HepG2 (cell line): ENCODE measurements around the gene SMR3B. TPM values are rescaled to one million over a fixed set of nuclear protein-coding genes. Genes with fewer than 3 reads are reported as not detected.

ENCODE experiments used
- ATAC-seq: fragments of 200-7000 bp; cut with Tn5 transposase; 3 replicates; pipeline ENCODE4 v1.9.1; 2020; ENCODE audit warnings: mild to moderate bottlenecking, moderate library complexity
- BruUV-seq: library from RNA; stranded (reverse); fragments of 400-500 nt; replicated peaks from 2 replicates; lab custom pipeline; 2021; lab: Mats Ljungman, UMichigan
- CTCF ChIA-PET: fragments of 300-600 bp; formaldehyde crosslinking; extraction: SDS; loops from one replicate; lab custom pipeline; 2021; ENCODE audit warnings: low total read pairs, inconsistent platforms, low intra/inter-chr PET ratio; lab: Yijun Ruan, JAX
- POLR2A ChIA-PET: fragments of 350-600 bp; sonication (Branson Sonifier 250); formaldehyde crosslinking; loops from one replicate; lab custom pipeline; 2020; ENCODE audit warnings: antibody characterized with exemption, inconsistent platforms; lab: Yijun Ruan, JAX
- DNase-seq: peaks from one replicate; pipeline ENCODE4 v3.0.0-alpha.2; 2015; ENCODE audit warnings: low spot score
- FAIRE-seq: peaks from 3 replicates; lab custom pipeline; 2011; peaks lifted over from hg19 to GRCh38; lab: Jason Lieb, UNC
- H2AFZ ChIP-seq: one replicate; pipeline ENCODE4 v1.6.1; 2011; ENCODE audit warnings: low read length, inconsistent platforms
- H3K27ac ChIP-seq: fragments of 300-600 bp; 3 replicates; pipeline ENCODE4 v1.8.0; 2011; ENCODE audit warnings: mixed run types, mild to moderate bottlenecking, mixed read lengths, low read length, inconsistent platforms; ENCODE audit not compliant: insufficient read depth; ENCODE audit errors: extremely low read length
- H3K27me3 ChIP-seq, 2 experiments: fragments of 200-600 bp in 1 of 2; 2 replicates in 1 of 2; 3 replicates in 1 of 2; pipeline versions ENCODE4 v1.6.0 to v1.8.0; 2011; ENCODE audit warnings: low read length in 2 of 2, mild to moderate bottlenecking in 2 of 2, moderate library complexity in 2 of 2, inconsistent platforms in 1 of 2; ENCODE audit not compliant: insufficient read depth in 2 of 2, control insufficient read depth in 1 of 2
- H3K36me3 ChIP-seq, 2 experiments: fragments of 200-600 bp in 1 of 2; replicated peaks in 1 of 2; 2 replicates in 1 of 2; 3 replicates in 1 of 2; pipeline versions ENCODE4 v1.5.1 to v1.8.0; 2011; ENCODE audit warnings: low read length in 2 of 2, inconsistent platforms in 1 of 2; ENCODE audit not compliant: insufficient read depth in 2 of 2, control insufficient read depth in 1 of 2
- H3K4me1 ChIP-seq: 2 replicates; pipeline ENCODE4 v1.5.1; 2012; ENCODE audit warnings: low read length, inconsistent platforms; ENCODE audit not compliant: insufficient read depth
- H3K4me2 ChIP-seq: 2 replicates; pipeline ENCODE4 v1.6.0; 2011; ENCODE audit warnings: low read depth, low read length, inconsistent platforms
- H3K4me3 ChIP-seq, 3 experiments: fragments of 200-600 bp in 1 of 3; sonication (generic), shearing (Covaris generic) in 1 of 3; replicated peaks in 1 of 3; 2 replicates each; pipeline ENCODE4 v1.5.1; 2011 to 2016; ENCODE audit warnings: low read length in 3 of 3, inconsistent platforms in 2 of 3, low read depth in 2 of 3, mild to moderate bottlenecking in 2 of 3, control low read depth in 1 of 3, mixed read lengths in 1 of 3; ENCODE audit not compliant: insufficient read depth in 1 of 3
- H3K79me2 ChIP-seq: one replicate; pipeline ENCODE4 v1.6.1; 2011; ENCODE audit warnings: low read length, inconsistent platforms; ENCODE audit not compliant: insufficient read depth
- H3K9ac ChIP-seq: 2 replicates; pipeline ENCODE4 v1.6.0; 2011; ENCODE audit warnings: mild to moderate bottlenecking, low read depth, low read length, inconsistent platforms; ENCODE audit not compliant: insufficient read depth
- H3K9me3 ChIP-seq: 2 replicates; pipeline ENCODE4 v1.5.1; 2012; ENCODE audit warnings: mild to moderate bottlenecking, low read length
- H4K20me1 ChIP-seq: 2 replicates; pipeline ENCODE4 v1.6.0; 2011; ENCODE audit warnings: inconsistent platforms, mild to moderate bottlenecking, low read length, moderate library complexity; ENCODE audit not compliant: insufficient read depth
- CBX2 ChIP-seq, 2 experiments: fragments of 200-600 bp in 1 of 2; sonication (generic); formaldehyde crosslinking in 1 of 2; IDR thresholded peaks; 2 replicates each; pipeline versions ENCODE4 v1.7.0 to v1.8.1; 2018 to 2022; ENCODE audit warnings: low read depth in 2 of 2, low read length in 1 of 2, mild to moderate bottlenecking in 1 of 2, missing genetic modification reagents in 1 of 2
- CCAR2 ChIP-seq: fragments of 200-400 bp; formaldehyde crosslinking; optimal IDR thresholded peaks from 2 replicates; pipeline ENCODE3; 2018; ENCODE audit warnings: low read depth, mild to moderate bottlenecking, low read length, moderate library complexity
- CEBPB ChIP-seq: IDR thresholded peaks from 2 replicates; pipeline ENCODE4 v1.6.1; 2011; ENCODE audit warnings: low read depth, low read length, improper control_type of control experiment, borderline replicate concordance
- ISL2 ChIP-seq: sonication (generic); formaldehyde crosslinking; IDR thresholded peaks from 2 replicates; pipeline ENCODE4 v1.5.0; 2020; ENCODE audit warnings: missing genetic modification reagents
- KLF15 ChIP-seq: sonication (generic); formaldehyde crosslinking; IDR thresholded peaks from 2 replicates; pipeline ENCODE4 v1.8.1; 2023; ENCODE audit warnings: borderline replicate concordance, mild to moderate bottlenecking, inconsistent platforms, missing genetic modification reagents, mixed read lengths
- MTF1 ChIP-seq: sonication (generic); formaldehyde crosslinking; IDR thresholded peaks from 2 replicates; pipeline ENCODE4 v1.5.0; 2020; ENCODE audit warnings: missing genetic modification reagents
- NFE2L2 ChIP-seq: fragments of 150-350 bp; IDR thresholded peaks from 2 replicates; pipeline ENCODE4 v1.6.1; 2014; ENCODE audit warnings: low read length
- NR3C1 ChIP-seq: sonication (generic); formaldehyde crosslinking; IDR thresholded peaks from 2 replicates; pipeline ENCODE4 v1.4.0; 2020; ENCODE audit warnings: missing genetic modification reagents
- POLR2G ChIP-seq: fragments of 200-400 bp; formaldehyde crosslinking; IDR thresholded peaks from 2 replicates; pipeline ENCODE4 v1.6.1; 2018; ENCODE audit warnings: mild to moderate bottlenecking, low read depth, low read length, moderate library complexity
- TBP ChIP-seq: sonication (generic); formaldehyde crosslinking; IDR thresholded peaks from 2 replicates; pipeline ENCODE4 v1.5.0; 2020; ENCODE audit warnings: missing genetic modification reagents
- THRA ChIP-seq: sonication (generic); formaldehyde crosslinking; IDR thresholded peaks from 2 replicates; pipeline ENCODE4 v1.4.0; 2020; ENCODE audit warnings: missing genetic modification reagents, borderline replicate concordance
- XBP1 ChIP-seq: sonication (generic); formaldehyde crosslinking; IDR thresholded peaks from 2 replicates; pipeline ENCODE4 v1.5.0; 2020; ENCODE audit warnings: missing genetic modification reagents
- ZBTB14 ChIP-seq: sonication (generic); formaldehyde crosslinking; IDR thresholded peaks from 2 replicates; pipeline ENCODE4 v1.4.0; 2020; ENCODE audit warnings: missing genetic modification reagents
- ZNF564 ChIP-seq: sonication (generic); formaldehyde crosslinking; IDR thresholded peaks from 2 replicates; pipeline ENCODE4 v1.8.1; 2023; ENCODE audit warnings: mild to moderate bottlenecking, missing genetic modification reagents
- ZNF749 ChIP-seq: sonication (generic); formaldehyde crosslinking; IDR thresholded peaks from 2 replicates; pipeline ENCODE4 v1.8.0; 2022; ENCODE audit warnings: mild to moderate bottlenecking, missing genetic modification reagents, moderate library complexity, borderline replicate concordance
- WGBS: methylation state at CpG from one replicate; pipeline ENCODE4 v1.1.6; 2017; ENCODE audit warnings: low lambda C conversion rate; 5-methylcytosine and 5-hydroxymethylcytosine counted together
- in situ Hi-C: cut with HindIII; loops from 2 replicates; pipeline ENCODE4 v1.10.0; 2017; ENCODE audit warnings: low pct_unique_long_range_greater_than_20kb; ENCODE audit not compliant: extremely low pct_ligation_motif_present
- intact Hi-C: fragments of 100-400 bp; cut with micrococcal nuclease; formaldehyde crosslinking; loops from one replicate; pipeline ENCODE4 v1.10.0; 2022; ENCODE audit not compliant: unreplicated experiment
- polyA plus RNA-seq, 8 experiments: library from polyadenylated mRNA; depleted of rRNA in 3 of 8; stranded (reverse) in 7 of 8; unstranded in 1 of 8; fragments of >200 nt; fragmentation: Illumina TruSeq in 4 of 8; extraction: Trizol in 4 of 8; gene quantifications; 2 replicates each; pipeline versions ENCODE4 v1.2.1 to v1.2.3, GENCODE V29; 2011 to 2016; ENCODE audit warnings: low read depth in 4 of 8, missing spikeins in 1 of 8, mixed read lengths in 1 of 8; ENCODE audit not compliant: insufficient read depth in 1 of 8
- total RNA-seq, 5 experiments: library from RNA; depleted of rRNA; stranded (reverse); fragments of >200 nt; fragmentation: Illumina TruSeq; extraction: Trizol; gene quantifications; 2 replicates each; pipeline ENCODE4 v1.2.3, GENCODE V29; 2016; ENCODE audit warnings: low read depth in 1 of 5

Gene SMR3B
- total and polyA plus RNA-seq, 2 of the 13 experiments (the other 11 are each of a cell fraction or from before 2014, with no cell fraction given), result not detected

GRCh38 chr4:70336043-70336442 lies 46.9 kb upstream of the SMR3B start:
- Histone ChIP-seq H3K4me1 (no peaks in the 10 kb centered on the region), H3K9ac (no peak overlapping the region), H3K36me3 (no peaks in the 10 kb centered on the region), H3K4me2 (no peak overlapping the region), H2AFZ (no peak overlapping the region), H4K20me1 (no peaks in the 10 kb centered on the region), H3K27ac (no peak overlapping the region), H3K4me3 (no peak overlapping the region), H3K9me3 (no peaks in the 10 kb centered on the region), H3K27me3 (no peaks in the 10 kb centered on the region), H3K79me2 (no peaks in the 10 kb centered on the region)
- in situ Hi-C loops, result no loop called here
- 38% methylated on average over 5 of the region's 5 CpGs for WGBS
- CTCF ChIA-PET, result no interaction called here
- no TSS peak for BruUV-seq
- no peak for DNase-seq
- ATAC-seq, result no peak
- TF ChIP-seq CEBPB (peak; percentile 75), NR3C1 (CRISPR knock-in tag) (no peak), POLR2G (no peak), ZBTB14 (CRISPR knock-in tag) (no peak)
- intact Hi-C loops, result no loop called here
- POLR2A ChIA-PET, result no interaction called here
- FAIRE-seq, result no peak

GRCh38 chr4:70337886-70338420 lies 45.0 kb upstream of the SMR3B start:
- Histone ChIP-seq H3K27me3 (no peaks in the 10 kb centered on the region), H3K9me3 (no peaks in the 10 kb centered on the region), H3K27ac (no peak overlapping the region), H3K79me2 (no peaks in the 10 kb centered on the region), H4K20me1 (no peaks in the 10 kb centered on the region), H3K9ac (no peak overlapping the region), H2AFZ (no peak overlapping the region), H3K4me2 (no peak overlapping the region), H3K36me3 (no peaks in the 10 kb centered on the region), H3K4me3 (no peak overlapping the region), H3K4me1 (no peaks in the 10 kb centered on the region)
- FAIRE-seq (no peak), DNase-seq (no peak), ATAC-seq (no peak)
- POLR2A ChIA-PET, result no interaction called here
- 48% methylated on average over 1 of the region's 1 CpG for WGBS
- no TSS peak for BruUV-seq
- intact Hi-C loops (no loop called here), in situ Hi-C loops (no loop called here)
- CTCF ChIA-PET, result no interaction called here
- TF ChIP-seq THRA (CRISPR knock-in tag) (no peak), TBP (CRISPR knock-in tag) (no peak), CCAR2 (no peak), MTF1 (CRISPR knock-in tag) (no peak), ISL2 (CRISPR knock-in tag) (no peak), ZNF749 (CRISPR knock-in tag) (no peak), KLF15 (CRISPR knock-in tag) (no peak), ZNF564 (CRISPR knock-in tag) (no peak), XBP1 (no peak), NFE2L2 (no peak), CBX2 (IDR thresholded peaks at IDR 0.05; ENCODE audit: low read depth, low read length) (no peak), CBX2 (CRISPR knock-in tag; IDR thresholded peaks at IDR 0.05; ENCODE audit: low read depth) (no peak)
